Liver (tissue), 3 donors: ENCODE measurements around the gene KDM7A.

ENCODE experiments used
- EGR1 ChIP-seq, 2 donors: IDR thresholded peaks; 2 replicates each; pipeline ENCODE4 v1.6.1; 2016 to 2018; ENCODE audit warnings: antibody characterized with exemption in 2 of 2, low read depth in 2 of 2
- GABPA ChIP-seq, 2 donors: IDR thresholded peaks in 1 of 2; conservative IDR thresholded peaks in 1 of 2; 2 replicates each; pipeline ENCODE4 v1.6.1; 2016; ENCODE audit warnings: antibody characterized with exemption in 2 of 2, mild to moderate bottlenecking in 1 of 2, moderate library complexity in 1 of 2
- JUND ChIP-seq, 2 donors: IDR thresholded peaks; 2 replicates each; pipeline ENCODE4 v1.6.1; 2016; ENCODE audit warnings: antibody characterized with exemption in 2 of 2
- RAD21 ChIP-seq, 2 donors: IDR thresholded peaks; 2 replicates each; pipeline ENCODE4 v1.6.1; 2016; ENCODE audit warnings: antibody characterized with exemption in 2 of 2, mild to moderate bottlenecking in 2 of 2
- RXRA ChIP-seq, 2 donors: IDR thresholded peaks; 2 replicates each; pipeline ENCODE4 v1.6.1; 2017 to 2018; ENCODE audit warnings: antibody characterized with exemption in 2 of 2, mild to moderate bottlenecking in 1 of 2
- TF ChIP-seq, protein P1 (sequence below): fragments of 150-350 bp; IDR thresholded peaks from 2 replicates; pipeline ENCODE4 v1.5.1; 2017; ENCODE audit warnings: improper control_type of control experiment, low read depth, low read length; ENCODE audit not compliant: missing input control
- donor health status: healthy.
- donor health status: healthy.

DNA sequence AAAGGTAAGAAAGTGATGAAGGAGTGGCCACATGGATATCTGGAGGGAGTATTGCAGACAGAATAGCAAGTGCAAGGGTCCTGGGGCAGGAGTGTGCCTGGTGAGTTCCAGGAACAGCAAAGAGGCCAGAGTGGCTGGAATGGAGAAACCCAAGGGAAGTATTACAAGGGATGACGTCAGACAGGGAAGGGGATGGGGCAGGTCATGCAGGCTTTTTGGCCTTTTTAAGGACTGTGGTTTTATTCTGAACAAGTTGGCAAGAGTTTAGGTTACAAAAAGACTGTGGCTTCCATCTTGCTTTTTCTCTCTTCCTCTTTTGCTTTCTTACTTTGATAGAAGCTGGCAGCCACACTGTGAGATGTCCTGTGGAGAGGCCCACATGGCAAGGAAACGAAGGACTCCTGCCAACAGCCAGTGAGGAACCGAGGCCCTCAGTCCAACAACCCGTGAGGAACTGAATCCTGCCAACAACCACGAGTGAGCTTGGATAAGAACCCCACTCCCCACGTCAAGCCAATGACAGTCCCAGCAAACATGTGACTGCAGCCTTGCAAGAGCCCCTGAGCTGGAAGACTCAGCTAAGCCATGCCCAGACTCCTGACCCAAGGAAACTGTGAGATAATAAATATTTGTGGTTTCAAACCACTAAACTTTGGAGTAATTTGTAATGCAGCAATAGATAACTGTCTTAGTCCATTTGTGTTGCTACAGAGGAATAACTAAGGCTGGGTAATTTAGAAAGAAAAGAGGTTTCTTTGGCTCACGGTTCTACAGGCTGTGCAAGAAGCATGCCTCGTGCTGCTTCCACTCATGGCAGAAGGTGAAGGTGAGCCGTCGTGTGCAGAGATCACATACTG lies 19.8 kb upstream of the KDM7A start:
- TF ChIP-seq, protein P1, sequence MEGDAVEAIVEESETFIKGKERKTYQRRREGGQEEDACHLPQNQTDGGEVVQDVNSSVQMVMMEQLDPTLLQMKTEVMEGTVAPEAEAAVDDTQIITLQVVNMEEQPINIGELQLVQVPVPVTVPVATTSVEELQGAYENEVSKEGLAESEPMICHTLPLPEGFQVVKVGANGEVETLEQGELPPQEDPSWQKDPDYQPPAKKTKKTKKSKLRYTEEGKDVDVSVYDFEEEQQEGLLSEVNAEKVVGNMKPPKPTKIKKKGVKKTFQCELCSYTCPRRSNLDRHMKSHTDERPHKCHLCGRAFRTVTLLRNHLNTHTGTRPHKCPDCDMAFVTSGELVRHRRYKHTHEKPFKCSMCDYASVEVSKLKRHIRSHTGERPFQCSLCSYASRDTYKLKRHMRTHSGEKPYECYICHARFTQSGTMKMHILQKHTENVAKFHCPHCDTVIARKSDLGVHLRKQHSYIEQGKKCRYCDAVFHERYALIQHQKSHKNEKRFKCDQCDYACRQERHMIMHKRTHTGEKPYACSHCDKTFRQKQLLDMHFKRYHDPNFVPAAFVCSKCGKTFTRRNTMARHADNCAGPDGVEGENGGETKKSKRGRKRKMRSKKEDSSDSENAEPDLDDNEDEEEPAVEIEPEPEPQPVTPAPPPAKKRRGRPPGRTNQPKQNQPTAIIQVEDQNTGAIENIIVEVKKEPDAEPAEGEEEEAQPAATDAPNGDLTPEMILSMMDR, result no peak
- TF ChIP-seq RXRA (IDR thresholded peaks at IDR 0.05) (no peak), RAD21 (IDR thresholded peaks at IDR 0.05) (no peak), GABPA (IDR thresholded peaks at IDR 0.05 in 1 of 2, conservative IDR thresholded peaks at IDR 0.05 in 1 of 2) (no peak), JUND (IDR thresholded peaks at IDR 0.05) (no peak), EGR1 (IDR thresholded peaks at IDR 0.05; ENCODE audit: low read depth in 2 of 2) (no peak)
